Spleen (tissue), 11 donors: ENCODE measurements around the gene TYRO3. TPM values are rescaled to one million over a fixed set of nuclear protein-coding genes. Genes with fewer than 3 reads are reported as not detected.

ENCODE experiments used
- DNase-seq: peaks from one replicate; pipeline ENCODE4 v3.0.0-alpha.2; 2020
- H3K27ac ChIP-seq, 8 donors: fragments of 200-600 bp; sonication (generic) in 7 of 8; 1 replicate in 4 of 8; 2 replicates in 4 of 8; pipeline versions ENCODE4 v1.5.0 to v1.8.0; 2016 to 2021; ENCODE audit warnings: inconsistent platforms in 4 of 8, mild to moderate bottlenecking in 4 of 8, moderate library complexity in 1 of 8
- H3K27me3 ChIP-seq, 7 donors: fragments of 200-600 bp; sonication (generic) in 6 of 7; replicated peaks in 1 of 7; 1 replicate in 4 of 7; 2 replicates in 3 of 7; pipeline versions ENCODE4 v1.5.0 to v1.8.0; 2016 to 2021; ENCODE audit warnings: inconsistent platforms in 3 of 7, mild to moderate bottlenecking in 1 of 7
- H3K36me3 ChIP-seq, 6 donors: fragments of 200-600 bp; sonication (generic) in 5 of 6; 1 replicate in 4 of 6; 2 replicates in 2 of 6; pipeline versions ENCODE4 v1.5.0 to v1.8.0; 2016 to 2021; ENCODE audit warnings: inconsistent platforms in 2 of 6
- H3K4me1 ChIP-seq, 6 donors: fragments of 200-600 bp; sonication (generic) in 5 of 6; 1 replicate in 3 of 6; 2 replicates in 3 of 6; pipeline versions ENCODE4 v1.5.0 to v1.8.0; 2016 to 2021; ENCODE audit warnings: inconsistent platforms in 3 of 6
- H3K4me3 ChIP-seq, 8 donors: fragments of 200-600 bp; sonication (generic) in 7 of 8; 1 replicate in 4 of 8; 2 replicates in 4 of 8; pipeline versions ENCODE4 v1.5.0 to v1.8.0; 2016 to 2021; ENCODE audit warnings: inconsistent platforms in 4 of 8, mild to moderate bottlenecking in 4 of 8, moderate library complexity in 2 of 8
- H3K9me3 ChIP-seq, 8 donors: fragments of 200-600 bp; sonication (generic) in 7 of 8; 1 replicate in 4 of 8; 2 replicates in 4 of 8; pipeline versions ENCODE4 v1.5.0 to v1.8.0; 2016 to 2021; ENCODE audit warnings: inconsistent platforms in 4 of 8
- CTCF ChIP-seq, 11 experiments: fragments of 200-600 bp in 7 of 11; fragments of 450-650 bp in 4 of 11; sonication (generic) in 4 of 11; IDR thresholded peaks in 8 of 11; conservative IDR thresholded peaks in 3 of 11; 1 replicate in 7 of 11; 2 replicates in 4 of 11; pipeline versions ENCODE4 v1.4.0 to v1.8.0; 2016 to 2021; ENCODE audit warnings: antibody characterized with exemption in 11 of 11, inconsistent platforms in 4 of 11, mild to moderate bottlenecking in 1 of 11
- POLR2A ChIP-seq, 3 donors: fragments of 450-650 bp; IDR thresholded peaks; one replicate each; pipeline ENCODE4 v1.5.1; 2017; ENCODE audit warnings: antibody characterized with exemption in 3 of 3, mild to moderate bottlenecking in 1 of 3
- POLR2AphosphoS5 ChIP-seq, 3 donors: sonication (generic); formaldehyde crosslinking; IDR thresholded peaks; one replicate each; pipeline ENCODE4 v1.5.1; 2017; ENCODE audit warnings: antibody characterized with exemption in 3 of 3
- WGBS, 5 donors: extraction: QIAGEN DNeasy Blood & Tissue Kit in 3 of 5; methylation state at CpG; one replicate each; pipeline versions ENCODE4 v1.1.5 to v1.1.7; 2013 to 2018; 5-methylcytosine and 5-hydroxymethylcytosine counted together
- intact Hi-C: fragments of 100-400 bp; cut with DNase I; formaldehyde crosslinking; loops from one replicate; pipeline ENCODE4 v1.15.0; 2023; ENCODE audit warnings: low total_unique reads
- polyA plus RNA-seq, 3 donors: library from polyadenylated mRNA; stranded (reverse); fragments of 200-250 nt; gene quantifications; one replicate each; pipeline ENCODE4 v1.2.1, GENCODE V29; 2013
- total RNA-seq, 7 donors: library from RNA; depleted of rRNA in 3 of 7; stranded (reverse); fragments of >200 nt in 3 of 7; fragmentation: NEBNext Ultra II Directional in 4 of 7; extraction: Animal tissue kit (Norgen Biotek cat#: 25700) in 4 of 7; gene quantifications; one replicate each; pipeline versions ENCODE4 v1.1.0 to v1.2.1, GENCODE V29; 2016 to 2021
- donor health status: healthy with polysubstance abuse.
- donor health status: DM: no; HTN: no; CAD: no; lungs with moderate emphysema.
- donor health status: DM: no; HTN: no; CAD: no.
- donor health status: Bipolar disorder and iron deficiency.
- donor health status: healthy.
- donor health status: DM: no; HTN: no; CAD: no.
- donor health status: DM: yes; HTN: yes; CAD: no.

Gene TYRO3
- total and polyA plus RNA-seq, 10 donors = 2.6 to 36.2 (median 19.4) TPM

- Histone ChIP-seq H3K27ac (peak overlapping the region in 2 of 8 donors; percentile 15 to 45), H3K4me1 (peaks cover 0 to 12% (median 7%) of the 10 kb centered on the region in 6 donors), H3K4me3 (no peak overlapping the region), H3K9me3 (no peaks in the 10 kb centered on the region), H3K36me3 (peaks cover 0 to 99% (median 71%) of the 10 kb centered on the region in 6 donors), H3K27me3 (no peaks in the 10 kb centered on the region)
- no peak for DNase-seq
- WGBS, 5 donors = 51 to 66% (median 54%) methylated on average over 6 of the region's 6 CpGs
- intact Hi-C loops = no loop called here
- no peak for TF ChIP-seq POLR2AphosphoS5 (IDR thresholded peaks at IDR 0.05)
- no peak for TF ChIP-seq CTCF (IDR thresholded peaks at IDR 0.05 in 8 of 11, conservative IDR thresholded peaks at IDR 0.05 in 3 of 11)
- TF ChIP-seq POLR2A (IDR thresholded peaks at IDR 0.05) = no peak
Observed at GRCh38 chr15:41530363-41530956, 28.6 kb upstream of the TYRO3 start.

- H3K9me3 ChIP-seq = no peaks in the 10 kb centered on the region
- no peaks in the 10 kb centered on the region for H3K27me3 ChIP-seq
- 80 to 100% (median 87%) methylated on average over 1 of the region's 1 CpG for WGBS, 5 donors
- DNase-seq = no peak
- H3K4me1 ChIP-seq = peaks cover 0 to 8% (median 6%) of the 10 kb centered on the region in 6 donors
- no peak for TF ChIP-seq CTCF (IDR thresholded peaks at IDR 0.05 in 8 of 11, conservative IDR thresholded peaks at IDR 0.05 in 3 of 11)
- H3K27ac ChIP-seq = no peak overlapping the region
- H3K36me3 ChIP-seq = peaks cover 0 to 64% (median 39%) of the 10 kb centered on the region in 6 donors
- intact Hi-C loops = no loop called here
- H3K4me3 ChIP-seq = no peak overlapping the region
Observed at GRCh38 chr15:41535544-41535943, 23.5 kb upstream of the TYRO3 start.

GRCh38 chr15:41536866-41537265 is 22.1 kb upstream of the TYRO3 start:
- Histone ChIP-seq H3K27ac (no peak overlapping the region), H3K36me3 (peaks cover 0 to 54% (median 38%) of the 10 kb centered on the region in 6 donors), H3K4me1 (no peaks in the 10 kb centered on the region), H3K9me3 (no peaks in the 10 kb centered on the region), H3K4me3 (no peak overlapping the region), H3K27me3 (no peaks in the 10 kb centered on the region)
- 87 to 91% (median 89%) methylated on average over 11 of the region's 11 CpGs for WGBS, 5 donors
- intact Hi-C loops = no loop called here
- TF ChIP-seq CTCF (IDR thresholded peaks at IDR 0.05 in 8 of 11, conservative IDR thresholded peaks at IDR 0.05 in 3 of 11) = no peak
- no peak for TF ChIP-seq POLR2A (IDR thresholded peaks at IDR 0.05)
- no peak for DNase-seq

GRCh38 chr15:41543521-41543870 is 15.5 kb upstream of the TYRO3 start:
- peak overlapping the region; percentile 46 to 93 (median 86) for H3K4me3 ChIP-seq
- no peaks in the 10 kb centered on the region for H3K27me3 ChIP-seq
- H3K36me3 ChIP-seq = no peaks in the 10 kb centered on the region
- DNase-seq = no peak
- intact Hi-C loops = no loop called here
- no peaks in the 10 kb centered on the region for H3K9me3 ChIP-seq
- 4 to 10% (median 8%) methylated on average over 8 of the region's 8 CpGs for WGBS, 5 donors
- H3K4me1 ChIP-seq = peaks cover 6 to 28% (median 13%) of the 10 kb centered on the region in 6 donors
- TF ChIP-seq POLR2AphosphoS5 (IDR thresholded peaks at IDR 0.05) = no peak
- no peak for TF ChIP-seq POLR2A (IDR thresholded peaks at IDR 0.05)
- no peak for TF ChIP-seq CTCF (IDR thresholded peaks at IDR 0.05 in 8 of 11, conservative IDR thresholded peaks at IDR 0.05 in 3 of 11)
- H3K27ac ChIP-seq = peak overlapping the region; percentile 27 to 84 (median 78)
